Posterior vena cava (tissue), 2 donors: Measurements from ENCODE around the gene MYO6. TPM values are rescaled to one million over a fixed set of nuclear protein-coding genes. Genes with fewer than 3 reads are reported as not detected.

Source experiments
- DNase-seq: peaks from one replicate; pipeline ENCODE4 v3.0.0-alpha.2; 2020; ENCODE audit warnings: low spot score
- intact Hi-C, 2 donors: fragments of 100-400 bp; cut with DNase I; formaldehyde crosslinking; loops; one replicate each; pipeline versions ENCODE4 v1.14.1 to v1.14.2; 2022 to 2023
- total RNA-seq, 2 donors: library from RNA; stranded (reverse); fragmentation: NEBNext Ultra II Directional; extraction: Animal tissue kit (Norgen Biotek cat#: 25700); gene quantifications; one replicate each; pipeline ENCODE4 v1.2.1, GENCODE V29; 2021
- donor health status: DM: yes; HTN: yes; CAD: no.
- donor health status: DM: yes; HTN: yes; CAD: no.

Gene MYO6
- total RNA-seq, 2 donors from 2014 or later: 17.8 to 21.5 TPM

DNA sequence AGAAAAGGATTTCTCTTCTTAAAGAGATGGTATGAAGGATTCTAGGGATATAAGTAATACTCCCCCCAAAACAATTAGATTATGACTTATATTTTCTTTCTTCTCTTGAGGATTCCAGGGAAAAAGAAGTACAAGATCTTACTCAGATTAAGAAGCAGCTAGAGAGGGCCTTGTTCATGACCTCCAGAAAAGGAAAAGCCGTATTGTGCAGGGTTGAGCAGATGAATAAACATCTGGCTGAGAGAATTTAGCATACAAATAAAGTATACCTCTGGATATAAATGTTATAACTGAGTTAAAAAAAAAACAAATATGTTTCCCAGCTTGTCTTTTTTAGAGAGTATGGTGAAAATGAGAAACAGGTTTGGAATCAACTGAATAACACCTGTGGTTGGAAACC lies 11.3 kb downstream of the MYO6 start:
- intact Hi-C loops: no loop called here
- DNase-seq: no peak

DNA sequence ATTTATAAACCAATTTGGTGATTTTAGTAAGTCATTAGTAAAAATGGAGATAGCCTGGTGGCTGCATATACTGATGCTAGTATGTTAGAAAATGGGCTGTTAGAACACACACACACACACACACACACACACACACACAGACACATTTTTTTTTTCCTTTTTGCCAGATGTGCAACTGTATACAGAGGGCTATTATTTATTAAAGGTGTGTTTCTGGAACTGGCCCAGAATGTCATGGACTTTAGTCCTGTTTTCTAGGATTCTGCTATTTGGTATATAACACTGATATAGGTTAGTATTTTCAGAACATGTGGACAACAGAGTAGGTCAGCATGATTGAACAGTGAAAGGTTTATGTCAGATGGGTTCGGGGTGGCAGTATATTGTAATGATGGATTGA lies 12.4 kb downstream of the MYO6 start:
- intact Hi-C loops: no loop called here
- DNase-seq: no peak

DNA sequence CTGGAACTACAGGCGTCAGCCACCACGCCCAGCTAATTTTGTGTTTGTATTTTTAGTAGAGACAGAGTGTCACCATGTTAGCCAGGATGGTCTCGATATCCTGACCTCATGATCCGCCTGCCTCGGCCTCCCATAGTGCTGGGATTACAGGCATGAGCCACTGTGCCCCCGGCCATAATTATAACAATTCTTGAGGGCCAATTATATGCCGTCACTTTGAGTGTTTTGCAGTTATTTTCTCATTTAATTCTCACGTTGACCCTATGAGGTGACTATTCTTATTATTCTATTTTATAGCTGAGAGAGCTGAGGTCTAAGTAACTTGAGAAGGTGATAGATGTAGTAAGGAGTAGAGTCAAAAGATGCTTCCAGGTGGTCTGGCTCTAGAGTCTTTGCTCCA lies 13.0 kb downstream of the MYO6 start:
- no peak for DNase-seq
- intact Hi-C loops: no loop called here

DNA sequence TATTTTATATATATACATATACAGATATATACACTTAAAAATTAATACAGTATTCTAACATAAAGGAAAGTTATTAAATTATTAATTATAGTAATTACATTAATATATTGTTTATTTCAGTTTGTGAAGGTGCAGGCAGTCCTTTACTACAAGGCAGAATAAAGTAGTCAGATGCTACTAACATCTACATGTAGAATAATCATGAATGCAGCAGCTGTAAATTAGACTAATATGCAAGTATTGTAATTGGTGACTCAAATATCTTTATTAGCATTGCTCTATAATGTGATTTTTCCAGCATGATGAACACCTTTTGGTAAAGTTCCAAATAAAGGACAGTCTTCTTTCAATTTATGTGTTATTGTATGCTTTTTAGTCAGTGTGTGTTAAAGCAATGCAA lies 17.3 kb downstream of the MYO6 start:
- DNase-seq: no peak
- intact Hi-C loops: no loop called here

DNA sequence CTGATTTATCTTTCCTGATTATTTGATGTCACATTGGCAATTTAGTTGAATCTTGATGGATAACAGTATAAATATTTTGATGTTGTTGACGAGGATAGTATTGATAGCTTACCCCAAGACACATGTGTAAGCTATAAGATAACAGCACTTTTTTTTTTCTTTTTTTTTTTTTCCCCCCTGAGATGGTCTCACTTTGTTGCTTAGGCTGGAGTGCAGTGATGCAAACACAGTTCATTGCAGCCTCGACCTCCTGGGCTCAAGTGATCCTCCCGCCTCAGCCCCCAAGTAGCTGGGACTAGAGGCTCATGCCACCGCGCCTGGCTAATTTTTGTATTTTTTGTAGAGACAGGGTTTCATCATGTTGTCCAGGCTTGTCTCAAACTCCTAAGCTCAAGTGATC lies 21.8 kb downstream of the MYO6 start:
- intact Hi-C loops: no loop called here
- no peak for DNase-seq

DNA sequence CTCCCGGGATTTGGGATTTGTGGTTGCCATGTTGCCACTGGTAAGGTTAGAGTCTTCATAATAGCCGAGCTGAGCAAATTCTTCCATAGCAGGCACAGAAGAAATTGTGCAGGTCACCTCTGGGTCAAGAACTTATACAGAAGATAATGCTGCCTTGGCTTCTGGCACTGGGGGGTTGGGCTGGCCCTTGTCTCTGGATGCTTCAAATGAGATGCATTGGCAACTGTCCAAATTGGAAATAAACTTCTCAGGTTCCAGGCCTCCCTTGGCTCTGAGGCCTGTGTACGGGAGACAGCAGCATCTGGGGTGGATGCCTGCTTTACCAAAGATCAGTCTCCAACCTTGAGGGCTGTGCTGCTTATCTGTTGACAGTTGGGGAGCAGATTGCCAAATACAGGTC lies 26.2 kb downstream of the MYO6 start:
- intact Hi-C loops: no loop called here

DNA sequence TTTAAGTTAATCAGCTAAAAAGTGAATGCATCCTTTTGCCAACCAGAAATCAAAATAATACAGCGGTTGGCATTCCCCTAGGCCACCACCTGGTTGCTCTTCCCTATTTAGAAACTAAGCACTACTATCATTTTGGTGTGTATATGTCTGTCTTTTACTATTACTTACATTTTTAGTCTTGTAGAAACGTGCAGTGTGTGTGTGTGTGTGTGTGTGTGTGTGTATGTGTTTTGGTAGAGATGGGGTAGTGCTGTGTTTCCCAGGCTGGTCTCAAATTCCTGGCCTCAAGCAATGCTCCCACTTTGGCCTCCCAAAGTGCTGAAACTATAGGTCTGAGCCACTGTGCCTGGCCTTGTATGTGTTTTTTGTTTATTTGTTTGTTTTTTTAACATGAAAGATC lies 27.4 kb downstream of the MYO6 start:
- intact Hi-C loops: no loop called here
- DNase-seq: no peak

More for the DNA sequence above, 26.2 kb downstream of the MYO6 start:
- DNase-seq: no peak

DNA sequence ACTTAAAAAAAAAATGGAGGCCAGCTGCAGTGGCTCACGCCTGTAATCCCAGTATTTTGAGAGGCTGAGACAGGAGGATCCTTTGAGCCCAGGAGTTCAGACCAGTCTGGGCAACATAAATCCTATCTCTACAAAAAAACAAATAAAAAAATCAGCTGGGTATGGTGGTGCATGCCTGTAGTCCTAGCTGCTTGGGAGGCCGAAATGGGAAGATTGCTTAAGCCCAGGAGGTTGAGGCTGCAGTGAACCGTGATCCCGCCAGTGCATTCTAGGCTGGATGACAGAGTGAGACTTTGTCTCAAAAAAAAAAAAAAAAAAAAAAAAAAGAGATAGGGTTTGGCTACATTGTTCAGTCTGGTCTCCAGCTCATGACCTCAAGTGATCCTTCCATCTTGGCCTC lies 29.7 kb downstream of the MYO6 start:
- no peak for DNase-seq
- intact Hi-C loops: no loop called here

DNA sequence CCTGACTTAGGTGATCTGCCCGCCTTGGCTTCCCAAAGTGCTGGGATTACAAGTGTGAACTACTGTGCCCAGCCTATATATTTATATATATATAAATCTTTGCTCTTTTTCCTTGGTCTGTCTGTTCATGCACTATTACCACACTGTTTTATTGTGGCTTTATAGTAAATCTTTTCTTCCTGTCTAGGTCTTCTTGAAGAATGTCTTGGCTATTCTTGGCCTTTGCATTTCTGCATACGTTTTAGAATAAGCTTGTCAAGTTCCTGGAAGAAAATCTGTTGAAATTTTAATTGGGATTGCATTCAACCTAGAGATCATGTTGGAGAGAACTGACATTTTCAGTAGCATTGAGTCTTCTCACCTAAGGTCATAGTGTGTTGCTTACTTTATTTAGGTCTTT lies 37.1 kb downstream of the MYO6 start:
- no peak for DNase-seq
- intact Hi-C loops: no loop called here

DNA sequence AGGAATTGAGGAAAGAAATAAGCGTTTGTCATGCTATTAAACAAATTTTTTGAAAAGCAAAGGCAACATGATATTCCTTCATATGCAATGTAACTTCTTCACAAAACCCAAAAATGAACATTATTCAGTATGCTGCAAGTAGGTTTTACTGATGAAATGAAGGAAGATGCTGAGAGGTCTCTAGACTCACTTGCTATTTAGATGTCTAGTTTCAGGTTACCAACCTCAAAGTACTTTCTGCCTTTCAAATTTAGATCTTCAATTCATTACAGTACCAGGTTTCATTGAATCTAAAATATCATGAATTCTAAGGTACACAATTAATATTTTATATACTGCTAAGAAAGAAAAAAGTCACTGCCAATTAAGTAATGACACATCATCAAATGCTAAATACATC lies 39.9 kb downstream of the MYO6 start:
- intact Hi-C loops: no loop called here

DNA sequence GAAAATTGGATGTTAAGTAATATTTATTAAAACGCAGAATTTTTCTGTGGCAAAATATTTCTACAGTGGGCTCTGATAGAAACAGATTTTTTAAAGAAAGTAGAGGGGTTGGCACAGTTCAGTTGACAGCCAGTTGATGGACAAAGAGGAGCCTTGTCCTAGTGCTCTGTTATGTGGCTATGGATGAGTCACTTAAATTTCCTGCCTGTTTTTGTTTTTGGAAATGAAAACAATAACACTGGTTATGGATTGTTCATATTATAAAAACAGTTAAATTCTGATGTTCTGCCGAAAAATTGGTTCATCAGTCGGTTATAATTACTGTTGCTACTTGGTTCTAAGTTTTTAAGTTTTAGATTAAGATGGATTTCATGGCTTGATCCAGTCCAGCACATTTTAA lies 42.8 kb downstream of the MYO6 start:
- no peak for DNase-seq

More for the DNA sequence above, 39.9 kb downstream of the MYO6 start:
- DNase-seq: no peak

DNA sequence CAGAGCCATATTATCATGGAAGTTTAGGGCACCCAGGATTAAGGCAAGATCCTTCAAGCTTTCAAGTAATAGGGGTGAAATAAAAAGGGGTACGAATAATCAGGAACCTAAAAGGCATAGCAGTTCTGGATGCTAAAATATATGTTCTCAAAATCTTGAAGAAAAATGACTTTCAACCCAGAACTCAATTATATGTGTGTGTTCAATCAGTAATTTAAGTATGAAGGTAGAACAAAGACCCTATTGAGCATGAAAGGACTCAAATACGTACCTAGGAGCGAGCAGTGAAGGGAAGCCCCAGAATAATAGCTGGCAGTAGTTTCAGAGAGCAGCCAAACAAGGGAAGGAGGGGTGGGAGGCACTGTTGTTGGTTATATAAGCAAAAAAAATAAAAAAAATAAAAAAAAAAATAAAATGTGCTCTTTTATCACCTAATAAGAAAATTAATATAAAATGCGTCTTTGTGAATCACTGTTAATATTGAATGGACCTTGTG lies 45.4 kb downstream of the MYO6 start:
- intact Hi-C loops: no loop called here
- DNase-seq: no peak

More for the DNA sequence above, 42.8 kb downstream of the MYO6 start:
- intact Hi-C loops: no loop called here

DNA sequence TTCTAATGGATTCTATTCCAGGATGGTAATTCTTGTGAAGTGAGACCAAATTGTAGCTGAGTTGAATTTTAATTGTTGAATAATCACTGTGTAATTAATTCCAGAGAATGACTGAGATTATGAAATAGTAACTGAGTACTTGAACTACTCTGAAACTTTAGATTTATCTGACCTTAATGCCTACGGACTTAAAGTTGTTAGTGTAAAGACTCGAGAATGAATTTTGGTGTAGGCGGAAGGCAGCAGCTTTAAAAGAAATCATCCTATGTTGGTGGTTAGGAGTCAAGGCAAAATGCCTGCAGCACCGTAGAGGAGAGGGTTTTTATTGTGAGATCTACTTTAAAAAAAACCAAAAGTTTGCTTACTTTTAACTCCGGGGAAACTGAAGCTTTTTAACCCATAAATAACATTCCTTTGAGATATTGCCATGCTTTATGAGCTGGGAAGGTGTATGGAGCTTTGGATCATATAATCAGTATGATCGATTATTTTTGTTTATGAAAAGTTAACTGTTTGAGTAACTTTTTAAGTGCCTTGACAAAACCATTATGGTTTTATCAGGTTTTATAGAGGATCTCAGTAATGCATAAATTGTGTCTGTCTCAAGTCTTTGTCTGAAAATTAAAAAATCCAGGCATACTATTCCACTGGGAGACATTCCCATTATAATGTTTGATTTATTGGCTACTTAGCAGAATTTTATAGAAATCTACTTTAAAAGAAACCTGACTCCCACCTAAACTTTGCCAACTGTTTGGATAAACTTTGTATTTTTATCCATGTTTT lies 46.1 kb downstream of the MYO6 start:
- DNase-seq: no peak
- intact Hi-C loops: no loop called here

DNA sequence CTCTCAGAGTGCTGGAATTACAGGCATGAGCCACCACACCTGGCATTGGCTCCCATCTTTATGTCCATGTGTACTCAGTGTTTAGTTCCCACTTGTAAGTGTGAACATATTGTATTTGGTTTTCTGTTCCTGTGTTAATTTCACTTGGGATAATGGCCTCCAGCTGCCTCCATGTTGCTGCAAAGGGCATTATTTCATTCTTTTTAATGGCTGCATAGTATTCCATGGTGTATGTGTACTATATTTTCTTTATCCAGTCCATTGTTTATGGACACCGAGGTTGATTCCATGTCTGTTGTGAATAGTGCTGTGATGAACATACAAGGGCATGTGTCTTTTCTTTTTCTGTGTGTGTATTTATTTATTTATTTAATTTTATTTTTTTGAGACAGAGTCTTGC lies 47.7 kb downstream of the MYO6 start:
- intact Hi-C loops: no loop called here
- DNase-seq: no peak

DNA sequence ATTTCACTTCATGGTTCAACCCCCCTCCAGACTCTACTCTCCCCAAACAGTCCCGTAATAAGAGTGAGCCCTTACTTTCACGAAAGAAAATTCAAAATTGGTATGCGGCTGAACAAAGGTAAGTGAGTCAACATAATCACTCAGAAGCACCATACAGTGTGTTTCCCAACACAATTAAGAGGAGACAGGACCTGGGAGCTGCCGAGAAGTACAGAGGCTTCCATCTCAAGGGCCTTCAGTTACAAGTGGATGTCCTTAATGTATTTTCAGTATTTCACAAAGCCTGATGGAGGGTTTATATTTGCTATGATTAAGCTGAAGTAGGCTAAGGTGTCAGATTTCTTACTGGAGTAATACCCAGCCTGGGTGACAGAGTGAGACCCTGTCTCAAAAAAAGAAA lies 51.1 kb downstream of the MYO6 start:
- no peak for DNase-seq
- intact Hi-C loops: no loop called here

DNA sequence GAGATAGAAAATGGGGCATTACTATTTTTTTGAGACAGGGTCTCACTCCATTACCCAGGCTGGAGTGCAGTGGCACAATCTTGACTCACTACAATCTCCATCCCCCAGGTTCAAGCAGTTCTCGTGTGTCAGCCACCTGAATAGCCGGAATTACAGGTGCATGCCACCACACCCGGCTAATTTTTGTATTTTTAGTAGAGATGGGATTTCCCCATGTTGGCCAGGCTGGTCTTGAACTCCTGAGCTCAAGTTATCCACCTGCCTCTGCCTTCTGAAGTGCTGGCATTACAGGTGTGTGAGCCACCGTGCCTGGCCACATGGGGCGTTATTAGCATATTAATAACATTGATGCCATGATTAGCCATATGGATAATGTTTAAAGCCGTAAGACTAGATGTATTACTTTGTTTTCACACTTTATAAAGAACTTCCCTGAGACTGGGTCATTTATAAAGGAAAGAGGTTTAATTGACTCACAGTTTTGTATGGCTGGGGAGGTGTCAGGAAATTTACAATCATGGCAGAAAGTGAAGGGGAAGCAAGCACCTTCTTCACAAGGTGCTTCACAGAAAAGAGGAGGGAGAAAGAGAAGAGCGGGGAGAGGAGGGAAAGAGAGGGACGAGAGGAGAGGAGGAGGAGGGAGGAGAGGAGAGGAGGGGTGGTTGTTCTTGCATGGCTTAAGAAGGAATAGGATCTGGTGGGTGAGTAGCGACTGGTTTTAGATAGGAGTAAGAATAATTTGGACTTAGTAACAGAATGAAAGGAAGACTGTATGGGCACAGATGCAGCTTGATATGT lies 51.9 kb downstream of the MYO6 start:
- DNase-seq: no peak
- intact Hi-C loops: no loop called here

DNA sequence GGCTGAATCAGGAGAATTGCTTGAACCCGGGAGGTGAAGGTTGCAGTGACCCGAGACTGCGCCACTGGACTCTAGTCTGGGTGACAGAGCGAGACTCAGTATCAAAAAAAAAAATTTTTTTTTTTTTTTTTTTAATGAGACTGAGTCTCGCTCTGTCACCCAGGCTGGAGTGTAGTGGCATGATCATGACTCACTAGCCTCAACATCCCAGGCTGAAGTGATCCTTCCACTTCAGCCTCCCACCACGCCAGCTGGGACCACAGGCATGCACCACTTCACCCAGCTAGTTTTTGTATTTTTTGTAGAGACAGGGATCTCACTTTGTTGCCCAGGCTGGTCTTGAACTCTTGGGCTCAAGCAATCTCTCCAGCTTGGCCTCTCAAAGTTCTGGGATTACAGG lies 53.3 kb downstream of the MYO6 start:
- intact Hi-C loops: no loop called here
- no peak for DNase-seq

DNA sequence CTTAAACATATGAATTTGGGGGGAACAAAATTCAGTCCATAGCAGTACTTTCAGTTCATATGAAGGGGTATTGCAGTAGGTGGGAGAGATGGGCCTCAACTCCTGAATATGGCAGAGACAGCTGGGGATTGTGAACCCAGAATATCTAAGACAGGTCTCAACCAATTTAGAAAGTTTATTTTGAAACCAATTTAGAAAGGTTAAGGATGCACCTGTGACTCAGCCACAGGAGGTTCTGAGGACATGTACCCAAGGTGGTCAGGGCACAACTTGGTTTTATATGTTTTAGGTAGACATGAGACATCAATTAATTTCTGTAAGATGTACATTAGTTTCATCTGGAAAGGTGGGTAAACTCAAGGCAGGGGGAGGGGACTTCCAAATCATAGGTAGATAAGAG lies 59.5 kb downstream of the MYO6 start:
- intact Hi-C loops: no loop called here
- DNase-seq: no peak

DNA sequence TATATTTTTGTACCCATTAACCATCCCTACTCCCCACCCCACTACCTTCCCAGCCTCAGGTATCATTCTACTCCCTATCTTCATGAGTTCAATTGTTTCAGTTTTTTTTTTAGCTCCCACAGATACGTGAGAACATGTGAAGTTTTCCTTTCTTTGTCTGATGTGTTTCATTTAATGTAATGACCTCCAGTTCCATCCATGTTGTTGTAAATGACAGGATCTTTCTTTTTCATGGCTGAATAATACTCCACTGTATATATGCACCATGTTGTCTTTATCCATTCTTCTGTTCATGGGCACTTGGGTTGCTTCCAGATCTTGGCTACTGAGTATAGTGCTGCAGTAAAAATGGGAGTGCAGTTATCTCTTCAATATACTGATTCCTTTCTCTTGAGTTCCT lies 63.5 kb downstream of the MYO6 start:
- intact Hi-C loops: no loop called here
- DNase-seq: no peak

DNA sequence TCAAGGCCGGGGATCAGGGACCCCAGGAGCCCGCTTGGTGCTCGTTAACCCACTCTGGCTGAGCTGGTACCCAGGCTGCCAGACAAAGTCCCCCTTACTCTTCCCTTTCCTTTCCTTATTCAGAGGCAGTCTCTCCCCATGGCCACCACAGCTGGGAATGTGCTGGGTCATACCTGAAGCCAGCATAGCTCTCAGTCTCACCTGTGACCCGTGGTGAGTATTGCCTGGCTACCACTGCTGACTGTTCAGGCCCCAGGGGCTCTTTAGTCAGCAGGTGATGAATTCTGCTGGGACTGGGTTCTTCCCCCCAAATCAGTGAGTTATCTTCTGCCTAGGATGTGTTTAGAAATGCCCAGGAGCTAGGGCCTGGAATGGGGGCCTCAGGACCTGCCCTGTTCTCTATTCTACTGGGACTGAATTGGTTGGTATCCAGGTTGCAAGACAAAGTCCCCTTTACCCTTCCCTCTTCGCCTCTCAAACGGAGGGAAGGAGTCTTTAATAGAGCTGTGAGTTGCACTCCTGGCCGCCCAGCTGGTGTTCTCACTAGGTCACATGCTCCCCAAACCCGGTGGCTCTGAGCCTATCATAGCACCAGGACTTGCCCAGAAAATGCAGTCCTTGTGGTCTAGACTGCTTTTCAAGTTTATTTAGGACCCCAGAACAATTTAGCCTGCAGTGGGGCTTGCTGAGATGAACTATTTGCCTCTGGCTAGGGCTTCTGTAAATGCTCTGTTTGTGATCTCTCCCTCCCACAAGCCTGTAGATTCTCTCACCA lies 64.6 kb downstream of the MYO6 start:
- intact Hi-C loops: no loop called here
- no peak for DNase-seq
